ES-I3 (cell line): ENCODE measurements around the gene KTN1.

Source experiments
- H3K36me3 ChIP-seq: 2 replicates; pipeline ENCODE4 v1.6.1; 2013; ENCODE audit warnings: mild to moderate bottlenecking, low read length, control low read depth, moderate library complexity; ENCODE audit not compliant: insufficient read depth
- H3K4me1 ChIP-seq: 2 replicates; pipeline ENCODE4 v1.6.1; 2013; ENCODE audit warnings: mild to moderate bottlenecking, control low read depth, low read length; ENCODE audit not compliant: insufficient read depth
- H3K9ac ChIP-seq: 2 replicates; pipeline ENCODE4 v1.6.1; 2013; ENCODE audit warnings: low read depth, mild to moderate bottlenecking, low read length, moderate library complexity
- H3K9me3 ChIP-seq: 2 replicates; pipeline ENCODE4 v1.6.1; 2013; ENCODE audit warnings: mild to moderate bottlenecking, low read length, moderate library complexity; ENCODE audit not compliant: control insufficient read depth, insufficient read depth

Gene KTN1

DNA sequence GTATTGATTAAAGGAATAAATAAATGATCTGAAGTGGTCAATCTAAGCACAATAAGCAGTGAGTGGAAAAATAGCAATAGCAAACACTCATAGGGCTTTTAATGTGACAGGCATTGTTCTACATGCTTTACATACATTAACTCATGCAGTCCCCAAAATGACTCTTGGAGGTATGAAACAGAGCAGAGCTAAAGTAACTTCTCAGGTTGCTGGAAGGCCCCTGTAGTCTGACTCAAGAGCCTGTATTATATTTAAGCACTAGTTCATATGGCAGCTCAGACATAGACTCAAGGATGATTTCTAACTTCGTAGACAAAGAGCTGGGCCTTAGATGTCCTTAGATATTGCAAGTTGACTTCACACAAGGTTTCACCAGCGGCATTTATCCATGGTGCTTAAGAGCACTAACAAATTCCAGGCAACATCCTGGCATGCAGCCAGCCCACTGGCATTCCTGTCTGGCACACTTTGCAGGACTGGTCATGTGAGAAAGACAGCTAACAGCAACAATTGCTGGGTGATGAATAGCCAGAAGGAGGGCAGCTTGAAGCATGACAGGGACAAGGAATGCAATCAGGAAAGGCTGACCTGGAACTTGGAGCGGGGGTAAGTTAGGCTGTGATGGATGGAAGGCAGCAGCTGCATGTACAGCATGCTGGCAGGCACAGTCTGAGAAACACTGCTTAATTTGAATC is 22.9 kb upstream of the KTN1 start:
- no peaks in the 10 kb centered on the region for H3K9me3 ChIP-seq
- no peaks in the 10 kb centered on the region for H3K4me1 ChIP-seq
- H3K36me3 ChIP-seq = no peaks in the 10 kb centered on the region
- H3K9ac ChIP-seq = no peak overlapping the region

DNA sequence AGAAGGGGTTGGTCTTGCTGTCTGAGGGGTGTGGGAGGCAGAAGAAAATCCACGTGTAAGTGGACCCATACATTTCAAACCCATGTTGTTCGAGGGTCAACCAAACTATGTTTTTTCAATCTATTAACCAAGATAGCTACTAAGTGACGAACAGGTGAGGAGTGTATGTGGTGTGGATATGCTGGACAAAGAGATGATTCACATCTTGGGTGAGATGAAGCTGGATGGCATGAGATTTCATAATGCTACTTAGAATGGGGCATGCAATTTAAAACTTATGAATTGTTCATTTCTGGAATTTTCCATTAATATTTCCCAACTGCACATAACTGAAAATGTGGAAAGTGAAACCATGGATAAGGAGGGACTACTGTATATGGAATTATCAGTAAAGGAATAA is 17.9 kb upstream of the KTN1 start:
- Histone ChIP-seq H3K9ac (no peak overlapping the region), H3K4me1 (no peaks in the 10 kb centered on the region), H3K36me3 (no peaks in the 10 kb centered on the region), H3K9me3 (no peaks in the 10 kb centered on the region)

DNA sequence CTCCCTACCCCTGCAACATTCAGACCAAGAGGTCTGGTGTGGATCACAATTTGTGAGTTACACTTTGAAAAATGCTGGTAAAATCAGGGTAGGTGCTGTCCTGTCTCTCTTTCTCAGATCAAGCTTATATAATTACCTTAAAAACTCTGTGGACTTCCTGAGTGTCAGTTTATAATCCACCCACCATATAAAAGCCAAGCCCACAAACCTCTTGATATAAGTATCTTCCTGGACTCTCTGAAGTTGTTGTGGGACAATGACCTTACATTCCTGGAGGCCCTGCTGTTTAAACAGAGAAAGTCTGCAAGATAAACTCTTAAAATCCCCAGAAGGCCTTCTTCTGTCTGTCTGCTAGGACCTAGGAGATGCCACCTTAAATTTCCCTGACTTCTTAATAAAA is 11.4 kb upstream of the KTN1 start:
- H3K4me1 ChIP-seq = no peaks in the 10 kb centered on the region

DNA sequence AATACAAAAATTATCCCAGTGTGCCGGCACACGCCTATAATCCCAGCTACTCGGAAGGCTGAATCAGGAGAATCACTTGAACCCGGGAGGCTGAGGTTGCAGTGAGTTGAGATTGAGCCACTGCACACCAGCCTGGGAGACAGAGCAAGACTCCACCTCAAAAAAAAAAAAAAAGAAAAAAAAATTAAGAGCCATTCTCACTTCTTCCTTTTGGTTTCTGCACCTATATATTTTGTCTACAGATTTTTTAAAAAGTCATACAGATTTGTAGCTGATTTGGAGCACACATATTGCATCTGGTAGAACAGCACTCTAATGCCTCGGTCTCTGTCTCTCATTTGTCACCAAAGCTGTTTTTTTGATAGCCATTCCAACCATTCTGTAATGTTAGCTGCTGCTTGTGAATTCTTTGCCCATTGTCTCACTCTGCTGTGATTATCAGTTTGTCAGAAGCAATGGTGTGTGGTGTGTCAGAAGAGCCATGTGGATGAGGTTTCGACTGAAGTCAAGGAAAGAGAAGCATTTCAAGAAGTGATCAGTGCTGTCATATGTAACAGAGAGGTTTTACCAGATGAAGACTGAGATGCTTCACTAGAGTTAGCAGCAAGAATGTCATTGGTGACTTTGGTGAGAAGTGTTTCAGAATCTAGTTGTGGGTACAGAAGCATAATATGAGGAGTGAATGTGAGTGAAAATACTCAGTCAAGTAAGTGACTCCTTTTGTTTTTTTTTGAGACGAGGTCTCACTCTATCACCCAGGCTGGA is 8.7 kb upstream of the KTN1 start:
- H3K9me3 ChIP-seq = no peaks in the 10 kb centered on the region
- no peaks in the 10 kb centered on the region for H3K36me3 ChIP-seq
- no peaks in the 10 kb centered on the region for H3K4me1 ChIP-seq
- no peak overlapping the region for H3K9ac ChIP-seq

More for the DNA sequence above, 11.4 kb upstream of the KTN1 start:
- Histone ChIP-seq H3K9ac (no peak overlapping the region), H3K9me3 (no peaks in the 10 kb centered on the region), H3K36me3 (no peaks in the 10 kb centered on the region)

DNA sequence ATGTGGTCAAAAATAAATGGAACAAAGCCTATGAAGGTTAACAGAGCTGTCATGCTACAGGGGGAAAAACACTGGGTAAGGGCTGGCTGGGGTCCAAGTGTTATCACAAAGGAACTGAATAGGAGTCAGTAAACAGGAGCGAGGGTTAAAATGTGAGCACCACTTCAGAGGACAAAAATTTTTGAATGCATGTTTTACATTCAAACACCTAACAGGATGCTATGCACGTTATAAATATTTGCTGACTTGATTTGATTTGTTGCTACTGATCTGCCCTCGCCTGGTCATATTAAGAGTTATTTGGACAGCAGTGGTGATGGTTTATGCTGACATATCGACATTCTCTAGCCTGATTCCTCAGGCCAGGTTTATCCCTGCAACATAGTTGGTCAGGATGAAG is 7.4 kb upstream of the KTN1 start:
- Histone ChIP-seq H3K9me3 (no peaks in the 10 kb centered on the region), H3K4me1 (no peaks in the 10 kb centered on the region), H3K9ac (no peak overlapping the region), H3K36me3 (no peaks in the 10 kb centered on the region)

DNA sequence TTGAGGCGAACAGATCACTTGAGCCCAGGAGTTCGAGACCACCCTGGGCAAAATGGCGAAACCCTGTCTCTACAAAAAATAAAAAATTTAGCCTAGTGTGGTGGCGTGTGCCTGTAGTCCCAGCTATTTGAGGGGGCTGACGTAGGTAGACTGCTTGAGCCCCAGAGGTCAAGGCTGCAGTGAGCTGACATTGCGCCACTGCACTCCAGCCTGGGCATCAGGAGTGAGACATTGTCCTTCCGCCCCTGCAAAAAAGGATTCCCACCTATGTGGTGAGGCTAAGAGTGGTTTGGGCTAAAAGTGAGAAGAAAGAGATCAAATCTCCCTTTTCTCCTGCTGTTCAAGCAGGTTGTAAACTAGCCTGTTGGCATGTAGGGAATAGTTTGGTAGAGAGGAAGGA is 5.0 kb upstream of the KTN1 start:
- peaks cover 5% of the 10 kb centered on the region; the same call in 1 of the 2 replicates for H3K4me1 ChIP-seq
- H3K9me3 ChIP-seq = no peaks in the 10 kb centered on the region
- no peaks in the 10 kb centered on the region for H3K36me3 ChIP-seq
- no peak overlapping the region for H3K9ac ChIP-seq

DNA sequence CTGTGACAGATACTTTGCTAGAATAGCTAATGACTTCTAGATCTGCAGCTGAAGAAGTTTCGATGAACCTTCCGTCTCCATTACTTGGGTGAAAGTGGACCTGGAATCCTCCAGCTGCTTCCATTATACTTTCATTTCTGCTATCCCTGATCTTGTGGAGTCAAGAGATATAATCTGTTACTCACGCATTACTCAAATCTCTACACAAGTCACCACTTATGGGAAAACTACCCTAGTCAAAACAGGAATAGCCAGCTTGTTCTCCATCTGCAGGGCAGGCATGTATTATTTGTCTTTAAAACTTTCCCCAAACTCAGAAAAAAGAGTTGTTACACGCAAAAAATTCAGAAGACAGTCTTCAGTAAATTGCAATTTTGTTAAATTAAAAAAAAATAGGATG is 2.8 kb upstream of the KTN1 start:
- no peaks in the 10 kb centered on the region for H3K9me3 ChIP-seq
- peaks cover 5% of the 10 kb centered on the region; the same call in 1 of the 2 replicates for H3K4me1 ChIP-seq
- no peak overlapping the region for H3K9ac ChIP-seq
- H3K36me3 ChIP-seq = no peaks in the 10 kb centered on the region

DNA sequence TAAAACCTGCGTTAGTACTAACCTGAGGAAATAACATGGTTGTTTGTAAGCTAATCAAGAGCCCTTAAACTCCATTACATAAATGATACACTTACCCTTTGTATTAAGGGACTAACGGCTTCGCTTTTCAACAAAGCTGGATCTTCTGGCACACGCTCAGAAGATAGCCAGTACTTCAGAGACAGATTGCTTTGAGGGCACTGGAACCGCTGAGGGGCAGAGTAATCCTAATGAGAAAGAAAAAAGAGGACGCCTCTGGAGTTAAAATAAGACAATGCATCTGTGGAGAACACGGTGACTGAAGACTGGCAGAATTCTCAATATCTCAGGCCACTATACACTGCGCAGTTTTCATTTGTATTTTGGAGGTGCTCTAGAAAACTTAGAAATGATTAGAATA is 1.5 kb upstream of the KTN1 start:
- peak overlapping the region; percentile 98; the same call in 1 of the 2 replicates for H3K9ac ChIP-seq
- H3K9me3 ChIP-seq = no peaks in the 10 kb centered on the region
- H3K4me1 ChIP-seq = peaks cover 9% of the 10 kb centered on the region
- H3K36me3 ChIP-seq = no peaks in the 10 kb centered on the region

DNA sequence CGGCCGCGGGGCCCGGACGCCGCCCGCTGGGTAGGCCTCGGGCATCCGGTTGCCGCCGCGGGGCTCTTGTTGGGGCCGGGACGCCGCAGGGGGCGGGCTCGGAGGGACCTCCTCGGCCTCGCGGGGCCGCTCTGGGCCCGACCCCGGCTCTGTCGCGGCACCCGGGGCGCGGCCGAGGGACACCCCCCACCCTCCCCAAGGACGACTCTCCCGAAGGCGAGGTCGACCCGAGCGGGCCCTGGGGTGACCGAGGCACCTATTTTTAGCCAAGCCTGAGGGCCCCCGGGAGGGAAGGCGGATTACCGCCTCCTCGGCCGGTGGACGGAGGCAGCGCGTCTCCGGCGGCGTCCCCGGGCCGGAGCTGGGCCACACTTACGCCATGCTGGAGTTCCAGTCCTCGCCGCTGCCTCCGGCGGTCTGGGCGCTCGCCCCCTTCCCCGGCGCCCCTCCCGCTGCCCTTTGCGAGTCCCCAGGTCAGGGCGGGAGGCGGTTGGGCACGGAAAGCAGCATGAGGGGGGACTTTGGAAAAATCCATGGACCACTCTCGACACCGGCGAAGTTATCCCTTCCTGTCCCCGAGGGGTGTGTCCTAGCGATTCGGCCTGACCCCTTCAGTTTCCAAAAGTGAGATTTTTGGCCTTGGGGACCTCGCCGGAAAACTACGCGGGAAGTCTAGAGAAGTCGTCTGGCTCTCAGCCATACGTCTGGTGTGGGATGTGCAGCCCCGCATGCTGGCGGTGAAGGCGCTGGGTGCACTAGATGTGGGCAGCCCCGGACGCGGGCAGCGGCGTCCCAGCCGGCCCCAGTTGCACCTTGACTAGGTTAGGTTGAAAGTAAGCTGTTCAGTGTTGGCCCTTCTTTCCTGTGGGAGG is 699 bp downstream of the KTN1 start:
- Histone ChIP-seq H3K36me3 (no peaks in the 10 kb centered on the region), H3K4me1 (peaks cover 9% of the 10 kb centered on the region), H3K9me3 (no peaks in the 10 kb centered on the region), H3K9ac (peak overlapping the region; percentile 98)

DNA sequence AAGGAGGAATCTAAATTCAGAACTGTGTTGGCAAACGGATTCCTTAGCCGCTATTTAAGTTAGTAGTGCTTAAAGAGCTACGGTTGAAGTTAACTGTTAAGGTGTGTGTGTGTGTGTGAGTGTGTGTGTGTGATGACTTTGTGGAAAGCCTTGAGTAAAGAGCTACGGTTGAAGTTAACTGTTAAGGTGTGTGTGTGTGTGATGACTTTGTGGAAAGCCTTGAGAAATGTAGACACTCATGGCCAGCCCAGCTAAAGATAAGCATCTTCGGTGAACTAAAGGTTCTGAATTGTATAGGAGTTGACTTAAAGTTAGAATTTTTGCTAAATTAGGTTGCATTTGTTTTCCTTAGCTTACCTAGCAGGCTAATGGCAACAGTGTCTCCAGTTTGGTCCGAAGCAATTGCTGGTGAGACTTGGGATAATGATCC is 1.4 kb downstream of the KTN1 start:
- Histone ChIP-seq H3K4me1 (peaks cover 14% of the 10 kb centered on the region), H3K9ac (peak overlapping the region; percentile 98), H3K36me3 (no peaks in the 10 kb centered on the region), H3K9me3 (no peaks in the 10 kb centered on the region)

DNA sequence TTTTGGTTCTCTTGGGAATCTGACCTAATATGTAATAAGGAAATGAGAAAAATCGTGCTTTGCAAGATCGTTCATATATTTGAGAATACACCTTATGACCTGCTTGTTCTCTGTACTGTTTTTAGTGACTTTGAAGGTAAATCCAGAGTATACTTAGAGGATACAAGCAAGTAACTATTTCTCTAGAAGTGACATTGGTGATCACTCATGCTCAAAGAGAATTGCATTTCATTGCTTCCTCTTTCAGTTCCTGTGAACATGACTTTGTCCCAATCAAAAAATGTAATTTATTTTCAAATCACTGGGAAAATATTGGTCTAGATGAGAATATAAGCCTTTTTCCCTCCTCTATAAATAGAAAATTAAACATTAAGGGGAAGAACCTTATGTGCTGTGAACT is 2.7 kb downstream of the KTN1 start:
- H3K9me3 ChIP-seq = no peaks in the 10 kb centered on the region
- no peak overlapping the region for H3K9ac ChIP-seq
- no peaks in the 10 kb centered on the region for H3K36me3 ChIP-seq
- peaks cover 14% of the 10 kb centered on the region for H3K4me1 ChIP-seq

DNA sequence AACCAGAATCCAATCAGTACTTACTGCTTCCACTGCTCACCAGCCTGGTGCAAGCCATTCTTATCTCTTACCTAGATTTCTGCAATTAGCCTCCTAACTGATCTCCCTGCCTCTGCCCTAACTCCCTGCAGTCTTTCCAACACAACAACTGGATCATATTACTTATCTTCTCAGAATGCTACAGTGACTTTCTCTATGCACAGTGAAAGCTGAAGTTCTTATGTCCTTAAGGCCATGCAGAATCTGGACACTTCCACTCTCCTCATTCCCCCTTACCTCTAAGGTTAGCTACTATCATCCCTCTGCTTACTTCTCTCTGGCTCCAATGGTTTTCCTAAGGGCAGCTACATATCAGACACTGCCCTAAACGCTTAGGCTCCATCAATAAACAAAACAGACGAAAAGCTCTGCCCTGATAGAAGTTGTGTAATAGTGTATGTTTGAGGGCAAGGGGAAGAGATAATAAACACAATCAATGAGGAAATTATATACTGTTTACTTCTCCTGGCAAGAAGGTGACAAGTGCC is 4.0 kb downstream of the KTN1 start:
- peaks cover 9% of the 10 kb centered on the region for H3K4me1 ChIP-seq
- H3K36me3 ChIP-seq = no peaks in the 10 kb centered on the region
- no peak overlapping the region for H3K9ac ChIP-seq
- no peaks in the 10 kb centered on the region for H3K9me3 ChIP-seq

DNA sequence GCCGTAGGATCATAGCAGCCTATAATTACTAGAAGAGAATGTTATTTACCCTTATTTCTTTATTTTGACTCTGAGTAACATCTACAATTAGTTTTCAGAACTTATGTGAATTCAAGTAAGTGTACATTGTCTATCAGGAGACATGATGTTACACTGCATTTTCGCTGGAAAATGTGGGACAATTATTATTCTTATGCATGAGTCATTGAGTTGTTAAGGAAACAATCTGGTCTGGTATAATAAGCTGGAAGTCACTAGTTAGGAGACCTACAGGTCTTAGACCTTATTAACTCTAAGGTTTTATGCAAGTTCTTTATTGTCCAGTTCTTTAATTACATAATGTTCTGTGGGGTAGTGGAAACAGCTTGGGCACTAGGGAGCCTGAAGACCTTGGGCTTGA is 5.8 kb downstream of the KTN1 start:
- Histone ChIP-seq H3K9ac (no peak overlapping the region), H3K4me1 (peaks cover 9% of the 10 kb centered on the region), H3K36me3 (no peaks in the 10 kb centered on the region), H3K9me3 (no peaks in the 10 kb centered on the region)

DNA sequence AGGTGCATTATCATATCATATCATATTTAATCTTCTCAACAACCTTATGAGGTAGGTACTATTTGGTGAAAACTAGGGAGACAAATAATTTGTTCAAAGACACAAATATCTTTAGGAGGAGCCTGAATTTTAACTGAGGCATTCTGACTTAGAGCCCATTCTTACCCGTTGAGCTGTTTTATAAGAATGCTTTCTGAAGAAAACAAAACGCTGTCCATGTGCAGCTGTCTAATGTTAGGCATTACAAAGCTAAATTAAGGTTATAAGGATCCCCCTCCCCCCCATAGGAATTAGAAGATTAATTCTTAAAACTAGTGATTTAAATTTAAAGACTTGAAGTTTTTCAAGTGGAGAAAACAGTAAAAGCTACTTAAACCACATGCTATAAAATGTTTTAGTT is 6.4 kb downstream of the KTN1 start:
- H3K4me1 ChIP-seq = peaks cover 13% of the 10 kb centered on the region

More for the DNA sequence above, 6.4 kb downstream of the KTN1 start:
- Histone ChIP-seq H3K36me3 (no peaks in the 10 kb centered on the region), H3K9ac (no peak overlapping the region), H3K9me3 (no peaks in the 10 kb centered on the region)
